ENCODE data around the gene AKAP12.
"Not testable (repeated sequence)": the region's sequence is repeated elsewhere in the genome, so short reads cannot be mapped to it uniquely, and the experiment has no call there.

Gene AKAP12

DNA sequence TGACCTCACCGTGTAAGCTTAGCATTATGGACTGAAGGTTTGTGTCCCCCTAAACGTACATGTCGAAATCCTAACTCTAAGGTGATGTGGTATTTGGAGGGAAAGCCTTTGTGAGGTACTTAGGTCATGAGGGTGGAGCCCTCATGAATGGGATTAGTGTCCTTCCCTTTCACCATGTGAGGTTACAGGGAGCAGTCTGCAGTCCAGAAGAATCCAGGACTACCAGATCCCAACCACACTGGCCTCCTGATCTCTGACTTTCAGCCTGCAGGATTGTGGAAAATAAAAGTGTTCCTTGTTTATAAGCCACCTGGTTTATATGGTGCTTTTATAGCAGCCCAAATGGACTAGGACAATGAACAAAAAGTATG, 78.2 kb downstream of the AKAP12 start:
- DNase-seq = no peak

DNA sequence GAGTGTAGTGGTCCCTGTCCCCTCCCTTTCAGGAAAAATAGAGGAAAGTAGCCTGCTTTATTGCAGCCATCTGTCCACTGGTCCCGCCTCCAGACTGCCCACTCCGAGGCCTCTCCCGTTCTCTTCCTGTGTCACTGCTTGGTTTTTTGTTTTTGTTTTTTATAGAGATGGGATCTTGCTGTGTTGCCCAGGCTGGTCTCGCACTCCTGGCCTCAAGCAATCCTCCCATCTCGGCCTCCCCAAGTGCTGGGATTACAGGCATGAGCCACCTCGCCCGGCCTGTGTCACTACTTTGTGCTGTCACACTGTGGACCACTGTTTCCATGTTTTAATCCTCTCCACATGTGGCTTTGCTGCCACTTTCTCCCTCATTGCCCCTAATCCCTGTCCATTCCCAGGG, 80.4 kb downstream of the AKAP12 start:
- no peak for DNase-seq

DNA sequence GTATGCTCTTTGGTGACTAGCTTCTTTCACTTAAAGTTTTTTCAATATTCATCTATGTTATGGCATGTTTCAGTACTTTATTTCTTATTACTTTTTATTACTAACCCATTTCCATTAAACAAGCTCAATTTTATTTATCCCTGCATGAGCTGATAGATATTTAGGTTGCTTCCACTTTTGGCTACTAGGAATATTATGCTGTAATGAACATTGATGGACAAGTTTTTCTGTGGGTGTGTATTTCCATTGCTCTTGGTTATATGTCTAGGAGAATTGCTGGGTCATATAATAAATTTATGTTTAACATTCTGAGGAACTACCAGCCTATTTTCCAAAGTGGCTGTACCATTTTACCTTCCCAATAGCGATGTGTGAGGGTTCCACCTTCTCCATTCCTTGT, 81.7 kb downstream of the AKAP12 start:
- DNase-seq = no peak

DNA sequence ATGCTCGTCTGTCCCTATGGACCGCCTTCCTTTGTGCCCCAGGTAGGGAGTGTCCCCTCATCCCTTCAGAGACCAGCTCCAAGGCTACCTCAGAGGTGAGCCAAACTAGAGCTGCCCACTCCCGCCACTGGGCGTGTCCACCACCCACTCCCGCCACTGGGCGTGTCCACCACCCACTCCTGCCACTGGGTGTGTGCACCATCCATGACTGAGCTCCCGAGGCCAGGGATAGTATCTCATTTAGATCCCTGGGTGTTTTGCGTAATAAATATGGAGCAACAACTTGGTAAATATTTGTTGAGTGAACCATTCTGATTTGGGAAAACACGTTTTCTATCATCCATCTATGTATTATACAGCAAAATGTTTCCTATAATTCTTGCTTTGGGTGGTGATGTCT, 82.8 kb downstream of the AKAP12 start:
- DNase-seq = no peak

DNA sequence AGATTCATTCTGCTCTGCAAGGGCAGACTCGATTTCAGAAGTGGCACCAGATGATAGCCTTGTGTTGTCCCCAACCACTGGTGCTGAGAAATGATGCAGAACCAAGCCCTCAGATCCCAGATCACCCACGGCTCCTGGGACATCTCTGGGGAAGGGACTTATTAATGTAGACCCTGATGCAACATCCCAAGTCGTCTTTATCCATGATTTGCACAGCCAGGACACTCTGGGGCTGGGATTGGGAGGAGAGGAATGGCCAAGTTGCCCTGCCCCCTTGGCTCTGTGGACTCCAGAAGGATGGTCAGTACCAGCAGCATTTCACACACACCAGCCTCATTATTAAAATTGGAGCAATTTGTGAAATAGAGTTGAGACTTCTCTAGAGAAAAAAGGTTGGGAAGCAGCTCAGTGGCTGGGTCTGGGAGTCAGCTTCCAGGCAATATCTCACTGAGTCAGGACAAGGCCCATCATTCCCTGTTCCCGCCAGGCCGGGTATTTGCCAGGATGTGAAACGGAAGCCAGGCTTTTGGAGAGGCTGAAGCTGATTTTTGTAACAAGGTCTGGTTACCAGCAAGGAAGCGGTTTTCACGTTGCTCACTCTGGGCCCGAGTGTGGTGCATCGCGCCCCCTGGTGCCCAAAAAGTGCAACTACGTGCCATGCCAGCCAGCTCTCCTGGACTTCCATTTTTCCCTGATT, 84.2 kb downstream of the AKAP12 start:
- peak; percentile 45 for DNase-seq

DNA sequence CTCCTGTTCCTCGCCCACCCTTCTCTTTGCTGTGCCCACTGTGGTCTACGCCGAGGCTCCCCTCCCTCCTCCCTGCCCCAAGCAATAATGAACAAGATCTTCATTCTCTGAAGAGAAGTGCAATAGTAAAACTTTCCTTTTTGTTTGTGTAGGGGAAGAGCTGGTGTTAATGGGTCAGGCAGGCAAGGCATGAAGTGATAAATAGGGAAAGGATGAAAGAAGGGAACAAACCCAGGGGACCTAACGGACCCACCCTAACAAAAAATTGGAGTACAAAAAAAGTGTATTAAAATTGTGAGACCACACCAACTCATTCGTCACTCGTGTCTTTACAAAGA, 84.7 kb downstream of the AKAP12 start:
- no peak for DNase-seq

DNA sequence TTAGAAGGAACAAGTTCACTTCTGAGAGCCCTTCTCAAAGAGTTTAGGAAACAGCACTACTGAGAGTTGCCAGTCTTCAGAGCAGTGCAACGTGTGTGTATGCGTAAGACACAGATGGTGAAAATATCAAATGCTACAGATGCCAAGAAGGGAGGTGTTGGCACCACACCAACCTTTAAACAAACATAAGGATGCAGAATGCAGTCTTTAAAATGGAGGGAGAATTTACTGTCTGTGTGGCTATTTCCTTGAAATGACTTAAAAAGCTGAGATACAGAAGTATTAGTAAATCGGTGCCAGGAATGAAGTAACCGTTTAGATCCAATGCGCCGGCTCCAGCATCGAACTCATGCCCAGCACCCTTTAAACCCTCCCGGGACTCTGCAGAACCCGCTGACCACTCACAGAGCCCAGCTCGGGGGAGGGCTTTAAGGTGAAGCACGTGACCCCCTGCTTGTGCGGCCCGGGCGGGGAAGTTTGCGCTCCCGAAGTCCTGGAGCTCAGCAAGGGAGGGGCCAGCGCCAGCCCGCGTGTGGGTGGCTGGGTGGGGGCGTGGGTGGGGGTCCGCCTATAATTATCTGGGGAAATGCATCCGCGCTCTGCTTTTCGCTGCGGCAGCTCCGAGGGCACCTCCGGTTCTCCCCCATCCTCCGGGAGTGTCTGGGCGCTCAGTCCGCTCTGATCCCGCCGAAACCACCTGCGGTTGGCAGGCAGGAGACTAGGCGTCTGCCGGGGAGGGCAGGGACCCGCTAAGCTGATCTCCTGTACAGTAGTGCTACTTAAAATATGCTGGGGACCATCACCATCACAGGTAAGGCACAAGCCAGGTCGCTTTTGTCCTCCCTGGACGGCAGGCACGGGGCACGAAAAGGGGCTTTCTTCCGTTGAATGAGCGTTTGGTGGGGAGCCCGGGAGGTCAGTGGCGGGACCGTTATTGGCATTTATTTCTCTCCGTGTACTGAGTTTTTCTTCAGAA, 85.6 kb downstream of the AKAP12 start:
- DNase-seq = no peak

DNA sequence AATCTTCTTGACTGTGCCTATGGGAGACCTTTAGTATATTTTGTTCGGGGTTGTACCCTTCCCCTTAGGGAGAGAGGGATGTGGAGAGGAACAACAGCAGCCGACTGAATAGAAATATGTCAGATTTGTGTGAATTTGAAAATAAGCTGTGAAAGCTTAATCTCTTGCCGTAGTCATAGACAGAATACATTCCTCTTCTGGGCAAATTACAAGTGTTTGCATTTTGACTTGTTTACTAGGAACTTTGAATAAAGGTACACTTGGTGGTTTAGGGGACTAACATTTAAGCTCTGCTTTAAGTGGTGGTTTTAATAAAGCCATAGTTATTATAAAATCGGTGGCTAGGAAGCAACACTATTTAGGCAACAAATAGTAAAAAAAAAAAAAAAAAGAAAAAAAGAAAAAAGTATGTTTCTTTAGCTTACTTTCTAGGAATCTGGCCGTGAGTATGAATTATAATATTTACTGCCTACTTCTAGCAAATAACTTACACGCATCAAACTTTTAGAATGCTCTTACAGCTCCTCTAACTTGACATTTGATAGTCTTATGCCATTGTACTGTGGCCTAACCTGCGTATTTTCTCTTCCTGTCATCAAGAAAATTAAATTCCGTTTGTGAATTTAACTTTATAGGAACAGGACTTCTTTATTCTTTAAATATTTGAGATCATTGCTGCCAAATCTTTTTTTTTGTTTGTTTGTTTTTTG, 86.5 kb downstream of the AKAP12 start:
- no peak for DNase-seq

DNA sequence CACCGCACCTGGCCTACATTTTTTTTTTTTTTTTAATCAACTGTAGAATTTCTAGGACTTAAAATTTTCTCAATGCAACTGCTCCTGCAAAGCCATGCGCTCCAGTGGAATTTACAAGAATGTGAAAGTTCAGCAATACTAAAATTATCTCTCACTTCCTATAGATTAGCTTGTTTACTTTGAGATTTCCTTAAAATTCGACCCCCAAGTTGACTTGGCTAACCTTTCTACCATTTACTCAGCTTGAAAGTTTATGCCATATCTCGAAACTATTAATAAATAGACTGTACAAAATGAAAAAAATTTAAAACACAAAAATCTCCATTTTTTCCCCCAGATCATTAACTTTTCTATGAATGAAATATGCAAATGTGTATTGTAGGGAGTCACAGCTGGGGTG, 87.3 kb downstream of the AKAP12 start:
- DNase-seq = no peak

DNA sequence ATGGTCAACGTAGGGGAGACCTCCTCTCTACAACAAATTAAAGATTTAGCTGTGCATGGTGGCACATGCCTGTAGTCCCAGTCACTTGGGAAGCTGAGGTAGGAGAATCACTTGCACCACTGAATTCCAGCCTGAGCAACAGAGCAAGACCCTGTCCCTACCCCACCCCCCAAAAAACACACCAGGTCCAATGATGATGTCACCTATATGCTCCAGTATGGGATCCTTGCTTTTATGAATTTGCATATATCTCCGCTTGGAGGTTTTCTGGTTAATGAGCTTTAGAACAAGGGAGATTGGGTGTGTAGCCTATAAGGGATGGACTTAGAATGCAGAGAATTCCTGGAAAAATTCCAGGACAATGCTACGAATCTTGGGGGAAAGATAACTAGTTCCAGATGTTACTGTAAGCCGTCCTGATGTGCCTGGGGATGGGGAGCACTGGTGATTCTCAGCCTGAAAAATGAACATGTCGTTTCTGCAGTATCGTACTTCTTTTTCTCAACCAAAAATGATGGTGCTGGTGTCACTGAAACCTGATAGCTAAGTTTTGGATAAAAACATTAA, 90.4 kb downstream of the AKAP12 start:
- DNase-seq = no peak

DNA sequence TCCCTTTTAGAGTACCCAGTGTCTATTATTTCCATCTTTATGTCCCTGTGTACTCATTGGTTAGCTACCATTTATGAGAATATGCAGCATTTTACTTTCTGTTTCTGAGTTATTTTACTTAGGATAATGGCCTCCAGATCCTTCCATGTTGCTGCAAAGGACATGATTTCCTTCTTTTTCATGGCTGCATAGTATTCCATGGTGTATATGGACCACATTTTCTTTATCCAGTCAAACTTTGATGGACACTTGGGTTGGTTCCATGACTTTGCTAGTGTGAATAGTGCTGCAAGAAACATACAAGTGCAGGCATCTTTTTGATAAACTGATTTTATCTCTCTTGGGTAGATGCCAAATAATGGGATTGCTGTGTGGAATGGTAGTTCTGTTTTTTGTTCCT, 96.2 kb downstream of the AKAP12 start:
- DNase-seq = no peak

DNA sequence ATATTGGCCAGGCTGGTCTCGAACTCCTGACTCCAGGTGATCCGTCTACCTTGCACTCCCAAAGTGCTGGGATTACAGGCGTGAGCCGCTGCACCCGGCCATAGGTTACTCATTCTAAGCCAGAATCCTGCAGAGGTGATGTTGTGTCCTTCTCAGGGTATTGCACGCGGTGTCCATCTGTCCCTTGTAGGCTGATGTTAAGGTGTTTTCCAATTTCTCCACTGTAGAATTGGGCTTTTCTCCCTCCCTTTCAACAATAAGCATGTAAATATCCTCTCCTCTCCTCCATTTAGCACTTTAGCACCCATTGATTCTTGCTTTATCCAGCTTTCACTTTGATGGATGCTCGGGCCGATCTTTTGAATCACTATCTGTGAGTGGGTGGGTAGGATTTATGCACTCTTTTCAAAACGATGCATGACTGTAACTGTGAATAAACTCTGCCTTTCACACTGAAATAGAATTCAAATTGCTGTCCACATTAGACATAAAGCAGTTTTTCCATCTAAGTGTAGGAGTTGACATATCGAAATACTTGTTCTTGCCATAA, 99.0 kb downstream of the AKAP12 start:
- no peak for DNase-seq

DNA sequence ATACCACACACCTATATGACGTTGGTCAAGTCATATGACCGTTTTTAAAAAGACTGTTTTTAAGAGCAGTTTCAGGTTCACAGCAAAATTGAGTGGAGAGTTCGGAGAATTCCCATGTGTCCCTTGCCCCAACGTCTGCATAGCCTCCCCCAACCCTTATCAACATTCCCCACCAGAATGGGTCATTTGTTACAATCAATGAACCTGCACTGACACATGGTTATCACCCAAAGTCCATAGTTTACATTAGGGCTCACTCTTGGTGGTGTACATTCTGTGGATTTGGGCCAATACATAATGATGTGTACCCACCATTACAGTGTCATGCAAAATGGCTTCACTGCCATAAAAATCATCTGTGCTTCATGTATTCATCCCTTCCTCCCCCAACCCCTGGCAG, 99.6 kb downstream of the AKAP12 start:
- no peak for DNase-seq

DNA sequence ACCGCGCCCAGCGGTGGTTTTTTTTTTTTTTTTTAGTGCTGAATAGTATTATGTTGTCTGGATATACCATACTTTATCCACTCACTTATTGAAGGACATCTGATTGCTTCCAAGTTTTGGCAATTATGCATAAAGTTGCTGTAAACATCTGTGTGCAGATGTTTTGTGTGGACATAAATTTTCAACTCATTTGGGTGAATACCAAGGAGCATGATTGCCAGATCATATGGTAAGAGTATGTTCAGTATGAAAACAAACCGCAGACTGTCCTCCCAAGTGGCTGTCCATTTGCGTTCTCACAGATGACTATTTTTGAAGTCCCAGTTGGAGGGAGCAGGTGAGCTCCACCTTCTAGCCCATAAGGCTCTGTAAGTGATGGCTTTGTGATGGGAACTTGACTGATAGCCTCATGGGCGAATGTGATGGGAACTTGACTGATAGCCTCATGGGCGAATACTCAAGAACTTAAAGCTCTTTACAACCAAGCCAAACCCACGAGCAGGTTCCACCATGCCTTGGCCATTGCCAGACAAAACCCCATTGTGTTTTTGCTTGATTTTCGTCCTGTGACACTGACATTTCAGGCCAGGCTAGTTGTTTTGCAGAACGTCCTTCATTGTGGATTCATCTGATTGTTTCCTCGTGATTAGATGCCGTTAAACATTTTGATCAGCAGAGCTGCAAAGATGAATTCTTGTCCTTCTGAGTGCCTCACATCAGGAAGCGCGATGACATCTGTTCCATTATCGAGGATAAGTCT, 100.6 kb downstream of the AKAP12 start:
- DNase-seq = no peak

DNA sequence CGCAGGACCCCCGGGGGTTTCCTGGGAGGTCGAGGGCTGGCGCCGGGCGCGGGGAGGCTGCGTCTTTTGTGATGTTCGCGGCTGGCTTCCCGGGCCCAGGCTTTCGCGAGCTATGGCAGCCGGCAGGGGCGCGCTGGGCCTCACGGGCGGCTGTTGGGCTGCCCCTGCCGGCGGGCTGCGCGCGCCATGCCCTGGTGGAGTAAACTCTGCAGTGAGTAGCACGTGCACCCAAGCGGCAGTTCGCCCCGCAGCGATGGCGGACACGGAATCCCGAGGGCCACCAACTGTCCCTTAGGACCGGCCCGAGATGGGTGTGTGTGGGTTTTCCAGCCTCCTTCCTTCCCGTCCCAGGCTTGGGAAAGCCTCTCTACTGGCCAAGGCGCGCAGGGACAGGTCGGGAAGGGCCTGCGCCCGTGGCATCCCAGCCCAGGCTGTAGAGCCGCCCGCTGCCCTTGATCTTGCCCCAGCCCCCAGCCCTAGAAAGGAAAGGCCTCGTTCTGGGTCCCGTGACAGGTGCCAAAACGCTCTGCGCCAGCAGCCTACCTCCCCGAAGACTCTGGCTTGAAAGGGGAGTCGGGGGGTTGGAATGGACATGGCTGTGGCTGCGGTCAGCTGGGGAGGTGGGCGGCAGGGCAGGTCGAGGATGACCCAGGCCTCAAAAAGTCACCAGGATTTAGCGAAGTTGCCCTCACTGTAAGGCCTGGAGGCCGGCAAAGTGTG, 101.9 kb downstream of the AKAP12 start:
- no peak for DNase-seq

DNA sequence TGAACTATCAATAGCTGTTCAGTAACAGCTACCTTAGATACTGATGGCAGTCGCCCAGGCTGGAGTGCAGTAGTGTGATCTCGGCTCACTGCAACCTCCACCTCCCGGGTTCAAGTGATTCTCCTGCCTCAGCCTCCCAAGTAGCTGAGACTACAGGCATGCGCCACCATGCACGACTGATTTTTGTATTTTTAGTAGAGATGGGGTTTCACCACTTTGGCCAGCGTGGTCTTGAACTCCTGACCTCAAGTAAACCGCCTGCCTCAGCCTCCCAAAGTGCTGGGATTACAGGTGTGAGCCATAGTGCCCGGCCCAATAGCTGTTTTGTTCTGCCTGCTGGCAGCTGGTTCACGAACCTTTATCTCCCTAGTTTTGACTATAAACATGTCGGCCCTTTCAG, 103.0 kb downstream of the AKAP12 start:
- DNase-seq = not testable (repeated sequence)

DNA sequence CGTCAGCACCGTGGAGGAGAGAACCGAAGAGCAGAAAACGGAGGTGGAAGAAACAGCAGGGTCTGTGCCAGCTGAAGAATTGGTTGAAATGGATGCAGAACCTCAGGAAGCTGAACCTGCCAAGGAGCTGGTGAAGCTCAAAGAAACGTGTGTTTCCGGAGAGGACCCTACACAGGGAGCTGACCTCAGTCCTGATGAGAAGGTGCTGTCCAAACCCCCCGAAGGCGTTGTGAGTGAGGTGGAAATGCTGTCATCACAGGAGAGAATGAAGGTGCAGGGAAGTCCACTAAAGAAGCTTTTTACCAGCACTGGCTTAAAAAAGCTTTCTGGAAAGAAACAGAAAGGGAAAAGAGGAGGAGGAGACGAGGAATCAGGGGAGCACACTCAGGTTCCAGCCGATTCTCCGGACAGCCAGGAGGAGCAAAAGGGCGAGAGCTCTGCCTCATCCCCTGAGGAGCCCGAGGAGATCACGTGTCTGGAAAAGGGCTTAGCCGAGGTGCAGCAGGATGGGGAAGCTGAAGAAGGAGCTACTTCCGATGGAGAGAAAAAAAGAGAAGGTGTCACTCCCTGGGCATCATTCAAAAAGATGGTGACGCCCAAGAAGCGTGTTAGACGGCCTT, 110.0 kb downstream of the AKAP12 start:
- no peak for DNase-seq

DNA sequence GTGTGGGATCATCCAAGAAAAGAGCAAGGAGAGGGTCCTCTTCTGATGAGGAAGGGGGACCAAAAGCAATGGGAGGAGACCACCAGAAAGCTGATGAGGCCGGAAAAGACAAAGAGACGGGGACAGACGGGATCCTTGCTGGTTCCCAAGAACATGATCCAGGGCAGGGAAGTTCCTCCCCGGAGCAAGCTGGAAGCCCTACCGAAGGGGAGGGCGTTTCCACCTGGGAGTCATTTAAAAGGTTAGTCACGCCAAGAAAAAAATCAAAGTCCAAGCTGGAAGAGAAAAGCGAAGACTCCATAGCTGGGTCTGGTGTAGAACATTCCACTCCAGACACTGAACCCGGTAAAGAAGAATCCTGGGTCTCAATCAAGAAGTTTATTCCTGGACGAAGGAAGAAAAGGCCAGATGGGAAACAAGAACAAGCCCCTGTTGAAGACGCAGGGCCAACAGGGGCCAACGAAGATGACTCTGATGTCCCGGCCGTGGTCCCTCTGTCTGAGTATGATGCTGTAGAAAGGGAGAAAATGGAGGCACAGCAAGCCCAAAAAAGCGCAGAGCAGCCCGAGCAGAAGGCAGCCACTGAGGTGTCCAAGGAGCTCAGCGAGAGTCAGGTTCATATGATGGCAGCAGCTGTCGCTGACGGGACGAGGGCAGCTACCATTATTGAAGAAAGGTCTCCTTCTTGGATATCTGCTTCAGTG, 110.8 kb downstream of the AKAP12 start:
- DNase-seq = no peak

DNA sequence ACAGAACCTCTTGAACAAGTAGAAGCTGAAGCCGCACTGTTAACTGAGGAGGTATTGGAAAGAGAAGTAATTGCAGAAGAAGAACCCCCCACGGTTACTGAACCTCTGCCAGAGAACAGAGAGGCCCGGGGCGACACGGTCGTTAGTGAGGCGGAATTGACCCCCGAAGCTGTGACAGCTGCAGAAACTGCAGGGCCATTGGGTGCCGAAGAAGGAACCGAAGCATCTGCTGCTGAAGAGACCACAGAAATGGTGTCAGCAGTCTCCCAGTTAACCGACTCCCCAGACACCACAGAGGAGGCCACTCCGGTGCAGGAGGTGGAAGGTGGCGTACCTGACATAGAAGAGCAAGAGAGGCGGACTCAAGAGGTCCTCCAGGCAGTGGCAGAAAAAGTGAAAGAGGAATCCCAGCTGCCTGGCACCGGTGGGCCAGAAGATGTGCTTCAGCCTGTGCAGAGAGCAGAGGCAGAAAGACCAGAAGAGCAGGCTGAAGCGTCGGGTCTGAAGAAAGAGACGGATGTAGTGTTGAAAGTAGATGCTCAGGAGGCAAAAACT, 111.5 kb downstream of the AKAP12 start:
- no peak for DNase-seq

DNA sequence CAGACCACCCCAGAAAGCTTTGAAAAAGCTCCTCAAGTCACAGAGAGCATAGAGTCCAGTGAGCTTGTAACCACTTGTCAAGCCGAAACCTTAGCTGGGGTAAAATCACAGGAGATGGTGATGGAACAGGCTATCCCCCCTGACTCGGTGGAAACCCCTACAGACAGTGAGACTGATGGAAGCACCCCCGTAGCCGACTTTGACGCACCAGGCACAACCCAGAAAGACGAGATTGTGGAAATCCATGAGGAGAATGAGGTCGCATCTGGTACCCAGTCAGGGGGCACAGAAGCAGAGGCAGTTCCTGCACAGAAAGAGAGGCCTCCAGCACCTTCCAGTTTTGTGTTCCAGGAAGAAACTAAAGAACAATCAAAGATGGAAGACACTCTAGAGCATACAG, 112.0 kb downstream of the AKAP12 start:
- DNase-seq = no peak

Data from NCI-H510A (cell line).